HG02973 (cell line): ENCODE data around the gene ABCA4.

Experiments used
- ATAC-seq: cut with Tn5 transposase; IDR thresholded peaks from one replicate; pipeline ENCODE4 v1.9.1; 2021; ENCODE audit warnings: moderate library complexity; ENCODE audit not compliant: unreplicated experiment

ABCA4 gene

GRCh38 chr1:93988634-93989350, 132.2 kb downstream of the ABCA4 start:
- ATAC-seq: no peak

- no peak for ATAC-seq
Measured at GRCh38 chr1:93981274-93981667, 139.7 kb downstream of the ABCA4 start.

GRCh38 chr1:93980320-93981273, 140.4 kb downstream of the ABCA4 start:
- ATAC-seq: no peak

GRCh38 chr1:93979718-93980319, 141.1 kb downstream of the ABCA4 start:
- no peak for ATAC-seq

- no peak for ATAC-seq
Measured at GRCh38 chr1:93979040-93979717, 141.8 kb downstream of the ABCA4 start.

GRCh38 chr1:93977598-93977945, 143.4 kb downstream of the ABCA4 start:
- ATAC-seq: no peak

- no peak for ATAC-seq
Measured at GRCh38 chr1:93976711-93977597, 144.0 kb downstream of the ABCA4 start.

- no peak for ATAC-seq
Measured at GRCh38 chr1:93976291-93976690, 144.7 kb downstream of the ABCA4 start.

GRCh38 chr1:93972341-93972740, 148.6 kb downstream of the ABCA4 start:
- no peak for ATAC-seq

GRCh38 chr1:93969887-93970286, 151.1 kb downstream of the ABCA4 start:
- no peak for ATAC-seq

GRCh38 chr1:93969371-93969770, 151.6 kb downstream of the ABCA4 start:
- ATAC-seq: no peak

- no peak for ATAC-seq
Measured at GRCh38 chr1:93967306-93967705, 153.6 kb downstream of the ABCA4 start.

- ATAC-seq: no peak
Measured at GRCh38 chr1:93965888-93966287, 155.1 kb downstream of the ABCA4 start.

- no peak for ATAC-seq
Measured at GRCh38 chr1:93965256-93965655, 155.7 kb downstream of the ABCA4 start.

- ATAC-seq: no peak
Measured at GRCh38 chr1:93964777-93965200, 156.2 kb downstream of the ABCA4 start.

- ATAC-seq: no peak
Measured at GRCh38 chr1:93964096-93964776, 156.7 kb downstream of the ABCA4 start.

- no peak for ATAC-seq
Measured at GRCh38 chr1:93963585-93963984, 157.4 kb downstream of the ABCA4 start.

GRCh38 chr1:93961906-93962305, 159.0 kb downstream of the ABCA4 start:
- ATAC-seq: no peak

- no peak for ATAC-seq
Measured at GRCh38 chr1:93961443-93961842, 159.5 kb downstream of the ABCA4 start.
